H1 (cell line): ENCODE results near the gene FPR2.

Source experiments
- BRCA1 ChIP-seq: IDR thresholded peaks from 2 replicates; pipeline ENCODE4 v1.6.1; 2012; ENCODE audit warnings: low read depth, low read length, improper control_type of control experiment
- CBX8 ChIP-seq: fragments of 300-800, 300-1000 bp; sonication (generic); IDR thresholded peaks from 2 replicates; pipeline ENCODE4 v1.7.1; 2016; ENCODE audit warnings: low read depth, low read length, borderline replicate concordance
- CEBPB ChIP-seq: IDR thresholded peaks from 2 replicates; pipeline ENCODE4 v1.6.1; 2012; ENCODE audit warnings: low read depth, low read length
- CTCF ChIP-seq, 3 experiments: IDR thresholded peaks; 1 replicate in 2 of 3; 2 replicates in 1 of 3; pipeline versions ENCODE4 v1.5.1 to v1.6.1; 2011; ENCODE audit warnings: low read length in 3 of 3, mild to moderate bottlenecking in 3 of 3, inconsistent platforms in 2 of 3, low read depth in 1 of 3, moderate library complexity in 1 of 3; ENCODE audit not compliant: insufficient read depth in 1 of 3; ENCODE audit errors: control extremely low read depth in 1 of 3
- POLR2A ChIP-seq, 2 experiments: IDR thresholded peaks; 1 replicate in 1 of 2; 2 replicates in 1 of 2; pipeline ENCODE4 v1.6.1; 2011; ENCODE audit warnings: low read depth in 2 of 2, low read length in 2 of 2, mild to moderate bottlenecking in 2 of 2; ENCODE audit errors: control extremely low read depth in 1 of 2
- SIN3A ChIP-seq, 2 experiments: IDR thresholded peaks in 1 of 2; conservative IDR thresholded peaks in 1 of 2; 2 replicates each; pipeline ENCODE4 v1.6.1; 2011 to 2012; ENCODE audit warnings: low read length in 2 of 2, improper control_type of control experiment in 1 of 2, low read depth in 1 of 2, mild to moderate bottlenecking in 1 of 2
- SP2 ChIP-seq: IDR thresholded peaks from 2 replicates; pipeline ENCODE4 v1.6.1; 2012; ENCODE audit warnings: mild to moderate bottlenecking, low read length, inconsistent platforms
- YY1 ChIP-seq: IDR thresholded peaks from 2 replicates; pipeline ENCODE4 v1.6.1; 2011; ENCODE audit warnings: low read depth, mild to moderate bottlenecking, low read length
- TF ChIP-seq, protein P1 (sequence below): IDR thresholded peaks from 2 replicates; pipeline ENCODE4 v1.6.1; 2012; ENCODE audit warnings: inconsistent platforms

GRCh38 chr19:51777570-51778462 lies 16.8 kb downstream of the FPR2 start:
- TF ChIP-seq CBX8 (no peak), CEBPB (peak; percentile 93), POLR2A (IDR thresholded peaks at IDR 0.05; ENCODE audit: control extremely low read depth in 1 of 2, low read depth in 2 of 2, low read length in 2 of 2) (no peak), CTCF (IDR thresholded peaks at IDR 0.05; ENCODE audit: control extremely low read depth in 1 of 3, insufficient read depth in 1 of 3, low read depth in 1 of 3, low read length in 3 of 3) (peak; percentile 47 to 83 (median 81)), YY1 (peak; percentile 51; the same call in 1 of the 2 replicates), SIN3A (conservative IDR thresholded peaks at IDR 0.05 in 1 of 2, IDR thresholded peaks at IDR 0.05 in 1 of 2; ENCODE audit: low read depth in 1 of 2, low read length in 2 of 2) (no peak), BRCA1 (no peak), SP2 (no peak)
- TF ChIP-seq, protein P1, sequence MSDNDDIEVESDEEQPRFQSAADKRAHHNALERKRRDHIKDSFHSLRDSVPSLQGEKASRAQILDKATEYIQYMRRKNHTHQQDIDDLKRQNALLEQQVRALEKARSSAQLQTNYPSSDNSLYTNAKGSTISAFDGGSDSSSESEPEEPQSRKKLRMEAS: no peak
